Hepatocyte (in vitro differentiated cells): Measurements from ENCODE around the gene ATF6. TPM values are rescaled to one million over a fixed set of nuclear protein-coding genes. Genes with fewer than 3 reads are reported as not detected.

Experiments used
- DNase-seq: peaks from one replicate; pipeline ENCODE4 v3.0.0-alpha.2; 2016; ENCODE audit warnings: low spot score
- H2AFZ ChIP-seq: fragments of 200-600 bp; sonication (generic); 2 replicates; pipeline ENCODE4 v1.6.0; 2016; ENCODE audit warnings: antibody characterized with exemption, mild to moderate bottlenecking
- H3K27ac ChIP-seq: fragments of 200-600 bp; sonication (generic); 2 replicates; pipeline ENCODE4 v1.5.1; 2016; ENCODE audit warnings: mild to moderate bottlenecking
- H3K27me3 ChIP-seq: fragments of 200-600 bp; sonication (generic); 2 replicates; pipeline ENCODE4 v1.6.1; 2016
- H3K36me3 ChIP-seq: fragments of 200-600 bp; sonication (generic); replicated peaks from 2 replicates; pipeline ENCODE4 v1.5.1; 2016; ENCODE audit warnings: low read depth; ENCODE audit not compliant: insufficient read depth
- H3K4me1 ChIP-seq: fragments of 200-600 bp; sonication (generic); 2 replicates; pipeline ENCODE4 v1.5.1; 2016; ENCODE audit warnings: mild to moderate bottlenecking, moderate library complexity; ENCODE audit not compliant: insufficient read depth
- H3K4me2 ChIP-seq: fragments of 200-600 bp; sonication (generic); 2 replicates; pipeline ENCODE4 v1.6.0; 2016
- H3K4me3 ChIP-seq: fragments of 200-600 bp; sonication (generic); 2 replicates; pipeline ENCODE4 v1.5.1; 2016; ENCODE audit warnings: mild to moderate bottlenecking
- H3K79me2 ChIP-seq: fragments of 200-600 bp; sonication (generic); 2 replicates; pipeline ENCODE4 v1.6.0; 2017; ENCODE audit warnings: mild to moderate bottlenecking
- H3K9me2 ChIP-seq: fragments of 200-600 bp; sonication (generic); replicated peaks from 2 replicates; pipeline ENCODE4 v1.6.0; 2017; ENCODE audit warnings: mild to moderate bottlenecking; ENCODE audit not compliant: insufficient read depth
- H3K9me3 ChIP-seq: fragments of 200-600 bp; sonication (generic); 2 replicates; pipeline ENCODE4 v1.5.1; 2016; ENCODE audit warnings: low read depth, mild to moderate bottlenecking
- H4K20me1 ChIP-seq: fragments of 200-600 bp; sonication (generic); 2 replicates; pipeline ENCODE4 v1.6.0; 2016; ENCODE audit warnings: mild to moderate bottlenecking; ENCODE audit not compliant: insufficient read depth, poor library complexity, severe bottlenecking
- EZH2 ChIP-seq: fragments of 200-600 bp; sonication (generic); IDR thresholded peaks from 2 replicates; pipeline ENCODE4 v1.6.1; 2016; ENCODE audit warnings: antibody characterized with exemption, mild to moderate bottlenecking, borderline replicate concordance
- EZH2phosphoT487 ChIP-seq: fragments of 200-600 bp; sonication (generic); IDR thresholded peaks from one replicate; pipeline ENCODE4 v1.6.1; 2018; ENCODE audit warnings: antibody characterized with exemption, mild to moderate bottlenecking, low read depth, moderate library complexity; ENCODE audit not compliant: unreplicated experiment, severe bottlenecking
- WGBS: methylation state at CpG from one replicate; pipeline ENCODE4 v1.1.6; 2016; ENCODE audit warnings: low lambda C conversion rate; ENCODE audit errors: missing lambda C conversion rate; 5-methylcytosine and 5-hydroxymethylcytosine counted together
- polyA plus RNA-seq: library from polyadenylated mRNA; unstranded; fragments of >200 nt; fragmentation: Nextera tagmentation; extraction: Ambion mirVana; gene quantifications from 2 replicates; pipeline ENCODE4 v1.2.1, GENCODE V29; 2016
- total RNA-seq: library from RNA; depleted of rRNA; stranded (reverse); fragments of >200 nt; gene quantifications from 2 replicates; pipeline ENCODE4 v1.2.3, GENCODE V29; 2014
- TF ChIP-seq, protein P1 (sequence below): fragments of 200-600 bp; sonication (generic); IDR thresholded peaks from 2 replicates; pipeline ENCODE4 v1.5.1; 2016; ENCODE audit warnings: antibody characterized with exemption, mild to moderate bottlenecking; ENCODE audit not compliant: poor library complexity

ATF6 gene
- total and polyA plus RNA-seq, 2 experiments from 2014 or later = 15.3 to 29.8 TPM

DNA sequence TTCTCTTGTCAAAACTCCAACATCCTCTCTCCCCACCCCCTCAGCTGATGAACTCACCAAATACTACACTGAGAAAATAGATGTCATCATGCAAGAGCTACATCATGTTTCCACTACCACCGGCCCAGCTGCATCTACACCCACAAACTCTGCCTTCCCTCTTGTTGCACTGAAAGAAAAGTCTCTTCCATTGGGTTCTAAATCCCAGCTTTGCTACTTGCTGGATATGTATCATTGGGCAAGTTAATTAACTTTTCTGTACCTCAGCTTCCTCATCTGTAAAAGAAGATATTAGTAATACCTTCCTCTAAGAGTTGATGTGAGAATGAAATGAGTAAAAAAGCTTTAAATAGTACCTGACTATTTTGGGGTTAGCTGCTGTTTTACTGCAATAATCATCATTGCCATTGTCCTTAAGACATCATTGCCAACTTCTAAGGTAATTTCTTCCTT is 149.0 kb downstream of the ATF6 start:
- Histone ChIP-seq H3K4me1 (no peaks in the 10 kb centered on the region), H4K20me1 (no peaks in the 10 kb centered on the region), H3K9me2 (no peaks in the 10 kb centered on the region), H3K79me2 (no peaks in the 10 kb centered on the region), H3K27me3 (no peaks in the 10 kb centered on the region), H3K27ac (no peak overlapping the region), H3K36me3 (no peaks in the 10 kb centered on the region), H3K4me2 (no peak overlapping the region), H2AFZ (no peak overlapping the region), H3K9me3 (no peaks in the 10 kb centered on the region), H3K4me3 (no peak overlapping the region)
- no peak for TF ChIP-seq EZH2
- TF ChIP-seq, protein P1, sequence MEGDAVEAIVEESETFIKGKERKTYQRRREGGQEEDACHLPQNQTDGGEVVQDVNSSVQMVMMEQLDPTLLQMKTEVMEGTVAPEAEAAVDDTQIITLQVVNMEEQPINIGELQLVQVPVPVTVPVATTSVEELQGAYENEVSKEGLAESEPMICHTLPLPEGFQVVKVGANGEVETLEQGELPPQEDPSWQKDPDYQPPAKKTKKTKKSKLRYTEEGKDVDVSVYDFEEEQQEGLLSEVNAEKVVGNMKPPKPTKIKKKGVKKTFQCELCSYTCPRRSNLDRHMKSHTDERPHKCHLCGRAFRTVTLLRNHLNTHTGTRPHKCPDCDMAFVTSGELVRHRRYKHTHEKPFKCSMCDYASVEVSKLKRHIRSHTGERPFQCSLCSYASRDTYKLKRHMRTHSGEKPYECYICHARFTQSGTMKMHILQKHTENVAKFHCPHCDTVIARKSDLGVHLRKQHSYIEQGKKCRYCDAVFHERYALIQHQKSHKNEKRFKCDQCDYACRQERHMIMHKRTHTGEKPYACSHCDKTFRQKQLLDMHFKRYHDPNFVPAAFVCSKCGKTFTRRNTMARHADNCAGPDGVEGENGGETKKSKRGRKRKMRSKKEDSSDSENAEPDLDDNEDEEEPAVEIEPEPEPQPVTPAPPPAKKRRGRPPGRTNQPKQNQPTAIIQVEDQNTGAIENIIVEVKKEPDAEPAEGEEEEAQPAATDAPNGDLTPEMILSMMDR = no peak
- no peak for TF ChIP-seq EZH2phosphoT487
- WGBS = 95% methylated on average over 1 of the region's 1 CpG
- no peak for DNase-seq

DNA sequence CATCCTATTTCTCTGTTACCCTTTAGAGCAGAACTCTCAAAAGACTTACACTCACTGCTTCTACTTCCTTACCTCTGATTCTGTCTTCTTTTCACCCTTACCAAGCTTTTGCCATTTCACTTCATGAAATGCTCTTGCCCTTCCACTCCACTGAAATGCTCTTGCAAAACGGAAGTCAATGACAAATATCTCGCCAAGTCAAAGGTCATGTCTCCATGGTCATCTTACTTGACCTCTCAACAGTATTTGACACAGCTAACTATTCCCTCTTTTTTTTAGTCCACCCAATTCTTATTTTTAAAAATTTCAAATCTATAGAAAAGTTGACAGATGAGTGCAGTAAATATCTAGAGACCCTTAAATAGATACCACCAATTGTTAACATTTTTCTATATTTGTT is 149.9 kb downstream of the ATF6 start:
- Histone ChIP-seq H3K4me3 (no peak overlapping the region), H3K9me3 (no peaks in the 10 kb centered on the region), H3K79me2 (no peaks in the 10 kb centered on the region), H3K27me3 (no peaks in the 10 kb centered on the region), H4K20me1 (no peaks in the 10 kb centered on the region), H2AFZ (no peak overlapping the region), H3K4me2 (no peak overlapping the region), H3K36me3 (no peaks in the 10 kb centered on the region), H3K27ac (no peak overlapping the region), H3K4me1 (no peaks in the 10 kb centered on the region), H3K9me2 (no peaks in the 10 kb centered on the region)
- DNase-seq = no peak
- WGBS = 92% methylated on average over 2 of the region's 2 CpGs
- TF ChIP-seq EZH2 = no peak
- no peak for TF ChIP-seq EZH2phosphoT487
- TF ChIP-seq, protein P1 = no peak

DNA sequence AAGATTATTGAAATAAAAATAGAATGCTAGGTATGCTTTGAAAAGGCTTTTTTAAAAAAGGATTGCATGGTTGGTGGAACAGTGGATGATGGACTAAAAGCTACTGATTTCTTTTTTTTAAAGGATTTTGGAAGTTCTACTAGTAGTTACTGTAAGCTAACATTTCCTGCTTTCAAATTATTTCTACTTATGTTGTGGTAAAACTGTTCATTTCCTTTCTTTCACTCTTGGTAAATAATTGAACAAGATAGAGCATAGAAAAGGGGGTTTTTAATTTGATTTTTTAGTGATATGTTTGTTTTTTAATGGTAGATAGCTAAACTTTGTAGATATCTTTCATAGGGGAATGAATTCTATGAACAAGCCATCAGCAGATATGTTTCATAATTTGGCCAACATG is 153.1 kb downstream of the ATF6 start:
- Histone ChIP-seq H3K9me2 (no peaks in the 10 kb centered on the region), H3K4me3 (no peak overlapping the region), H3K79me2 (no peaks in the 10 kb centered on the region), H3K27me3 (no peaks in the 10 kb centered on the region), H3K4me2 (no peak overlapping the region), H4K20me1 (no peaks in the 10 kb centered on the region), H3K36me3 (no peaks in the 10 kb centered on the region), H3K4me1 (no peaks in the 10 kb centered on the region), H3K9me3 (no peaks in the 10 kb centered on the region), H2AFZ (no peak overlapping the region), H3K27ac (no peak overlapping the region)
- DNase-seq = no peak
- no peak for TF ChIP-seq EZH2phosphoT487
- TF ChIP-seq, protein P1 = no peak
- TF ChIP-seq EZH2 = no peak

DNA sequence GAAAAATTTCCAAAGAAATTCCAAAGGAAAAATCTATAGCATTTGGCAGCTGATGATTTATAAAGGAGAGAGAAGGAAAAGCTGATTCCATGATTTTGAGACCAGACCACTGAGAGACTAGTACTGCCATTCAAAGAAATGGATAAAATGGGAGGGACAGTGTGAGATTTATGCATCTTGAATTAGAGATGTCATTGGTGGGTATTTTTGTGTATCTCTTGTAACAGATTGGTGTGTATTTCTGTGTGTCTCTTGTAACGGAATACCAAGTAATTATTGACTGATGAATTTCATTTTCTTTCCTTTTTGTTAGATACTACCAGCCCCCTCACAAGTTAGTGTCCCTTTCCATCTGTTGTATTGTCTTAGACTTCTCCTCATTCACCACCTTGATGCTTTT is 155.4 kb downstream of the ATF6 start:
- Histone ChIP-seq H4K20me1 (no peaks in the 10 kb centered on the region), H3K4me3 (no peak overlapping the region), H3K27ac (no peak overlapping the region), H3K27me3 (no peaks in the 10 kb centered on the region), H3K4me2 (no peak overlapping the region), H3K4me1 (no peaks in the 10 kb centered on the region), H3K9me2 (no peaks in the 10 kb centered on the region), H3K9me3 (no peaks in the 10 kb centered on the region), H3K36me3 (no peaks in the 10 kb centered on the region), H3K79me2 (no peaks in the 10 kb centered on the region), H2AFZ (no peak overlapping the region)
- DNase-seq = no peak
- TF ChIP-seq, protein P1 = no peak
- TF ChIP-seq EZH2 (no peak), EZH2phosphoT487 (no peak)
- 100% methylated on average over 1 of the region's 1 CpG for WGBS
